H1 (cell line): Measurements from ENCODE around the gene VPS26B. TPM values are rescaled to one million over a fixed set of nuclear protein-coding genes. Genes with fewer than 3 reads are reported as not detected.

ENCODE experiments used
- CTCF ChIA-PET: fragments of 300-600 bp; sonication (Branson Sonifier 250); formaldehyde crosslinking; loops from one replicate; lab custom pipeline; 2021; ENCODE audit not compliant: partially characterized antibody; lab: Charles Lee
- POLR2A ChIA-PET: fragments of 300-600 bp; sonication (Branson Sonifier 250); formaldehyde crosslinking; loops from one replicate; lab custom pipeline; 2021; ENCODE audit warnings: inconsistent platforms; ENCODE audit not compliant: partially characterized antibody; lab: Charles Lee
- DNase-seq, 2 experiments: peaks; one replicate each; pipeline versions ENCODE4 v3.0.0 to v3.0.0-alpha.2; 2010 to 2022; ENCODE audit warnings: low spot score in 2 of 2, low read depth in 1 of 2, mixed read lengths in 1 of 2
- FAIRE-seq: peaks from 2 replicates; lab custom pipeline; 2011; peaks lifted over from hg19 to GRCh38; lab: Jason Lieb, UNC
- H2AFZ ChIP-seq: 2 replicates; pipeline ENCODE4 v1.8.1; 2012; ENCODE audit warnings: low read length, inconsistent platforms
- H2AK5ac ChIP-seq: 2 replicates; pipeline ENCODE4 v1.6.1; 2013; ENCODE audit warnings: low read depth, low read length
- H2BK120ac ChIP-seq: replicated peaks from 2 replicates; pipeline ENCODE3; 2013; ENCODE audit warnings: low read depth, low read length, inconsistent platforms
- H2BK12ac ChIP-seq: 2 replicates; pipeline ENCODE4 v1.6.1; 2013; ENCODE audit warnings: low read depth, low read length
- H2BK15ac ChIP-seq: 2 replicates; pipeline ENCODE4 v1.6.1; 2013; ENCODE audit warnings: low read length
- H2BK20ac ChIP-seq: 2 replicates; pipeline ENCODE4 v1.6.1; 2013; ENCODE audit warnings: low read length
- H2BK5ac ChIP-seq: 2 replicates; pipeline ENCODE4 v1.6.1; 2013; ENCODE audit warnings: low read depth, low read length
- H3K14ac ChIP-seq: 2 replicates; pipeline ENCODE4 v1.6.1; 2013; ENCODE audit warnings: inconsistent platforms; ENCODE audit not compliant: insufficient read length
- H3K18ac ChIP-seq: 2 replicates; pipeline ENCODE4 v1.6.1; 2013; ENCODE audit warnings: low read length; ENCODE audit errors: extremely low read depth
- H3K23ac ChIP-seq: 2 replicates; pipeline ENCODE4 v1.6.1; 2013; ENCODE audit warnings: inconsistent platforms; ENCODE audit not compliant: insufficient read length
- H3K23me2 ChIP-seq: 2 replicates; pipeline ENCODE4 v1.6.1; 2013; ENCODE audit warnings: low read depth, low read length
- H3K27ac ChIP-seq: 2 replicates; pipeline ENCODE4 v1.6.1; 2011; ENCODE audit warnings: low read depth, low read length, inconsistent platforms
- H3K27me3 ChIP-seq, 4 experiments: replicated peaks in 1 of 4; 1 replicate in 1 of 4; 2 replicates in 3 of 4; pipeline versions ENCODE4 v1.6.1 to v1.8.1; 2011 to 2013; ENCODE audit warnings: low read length in 3 of 4, mild to moderate bottlenecking in 3 of 4, inconsistent platforms in 2 of 4, mixed read lengths in 2 of 4, moderate library complexity in 1 of 4; ENCODE audit not compliant: control insufficient read depth in 3 of 4, insufficient read depth in 3 of 4; ENCODE audit errors: extremely low read depth in 1 of 4
- H3K36me3 ChIP-seq, 4 experiments: 2 replicates each; pipeline versions ENCODE4 v1.6.1 to v1.8.1; 2011 to 2013; ENCODE audit warnings: mild to moderate bottlenecking in 4 of 4, low read length in 3 of 4, moderate library complexity in 2 of 4, control low read depth in 1 of 4, inconsistent platforms in 1 of 4; ENCODE audit not compliant: insufficient read depth in 4 of 4, control insufficient read depth in 2 of 4
- H3K4ac ChIP-seq: replicated peaks from 2 replicates; pipeline ENCODE3; 2013; ENCODE audit warnings: low read length, low read depth, mixed read lengths, inconsistent platforms; ENCODE audit not compliant: insufficient read length
- H3K4me1 ChIP-seq, 4 experiments: replicated peaks in 1 of 4; 1 replicate in 1 of 4; 2 replicates in 3 of 4; pipeline versions ENCODE4 v1.6.1 to v1.8.1; 2011 to 2013; ENCODE audit warnings: low read length in 3 of 4, inconsistent platforms in 2 of 4, mixed read lengths in 1 of 4; ENCODE audit not compliant: insufficient read depth in 4 of 4, control insufficient read depth in 3 of 4
- H3K4me2 ChIP-seq, 2 experiments: 2 replicates each; pipeline versions ENCODE4 v1.6.1 to v1.8.1; 2011 to 2013; ENCODE audit warnings: low read depth in 2 of 2, low read length in 2 of 2, control low read depth in 1 of 2, inconsistent platforms in 1 of 2, mild to moderate bottlenecking in 1 of 2; ENCODE audit not compliant: insufficient read depth in 1 of 2
- H3K4me3 ChIP-seq, 4 experiments: fragments of 200-600, 300-600 bp in 1 of 4; sonication (generic), shearing (Covaris generic), sonication (Bioruptor Twin) in 1 of 4; 2 replicates each; pipeline versions ENCODE4 v1.5.1 to v1.8.1; 2011 to 2016; ENCODE audit warnings: low read length in 4 of 4, low read depth in 3 of 4, control low read depth in 2 of 4, inconsistent platforms in 2 of 4, mild to moderate bottlenecking in 2 of 4, mixed read lengths in 1 of 4, moderate library complexity in 1 of 4; ENCODE audit not compliant: insufficient read depth in 2 of 4; ENCODE audit errors: extremely low read depth in 1 of 4
- H3K56ac ChIP-seq: replicated peaks from 2 replicates; pipeline ENCODE3; 2013; ENCODE audit warnings: low read depth, mild to moderate bottlenecking, mixed read lengths, low read length, inconsistent platforms; ENCODE audit not compliant: insufficient read length
- H3K79me1 ChIP-seq: 2 replicates; pipeline ENCODE4 v1.6.1; 2013; ENCODE audit warnings: low read depth, low read length, control low read depth
- H3K79me2 ChIP-seq, 2 experiments: 2 replicates each; pipeline versions ENCODE4 v1.6.1 to v1.8.1; 2012 to 2013; ENCODE audit warnings: low read length in 2 of 2, mild to moderate bottlenecking in 2 of 2, inconsistent platforms in 1 of 2; ENCODE audit not compliant: insufficient read depth in 2 of 2, control insufficient read depth in 1 of 2
- H3K9ac ChIP-seq, 4 experiments: replicated peaks in 1 of 4; 1 replicate in 1 of 4; 2 replicates in 3 of 4; pipeline versions ENCODE4 v1.6.1 to v1.8.1; 2011 to 2013; ENCODE audit warnings: low read depth in 3 of 4, low read length in 3 of 4, control low read depth in 2 of 4, mild to moderate bottlenecking in 2 of 4, moderate library complexity in 2 of 4, inconsistent platforms in 1 of 4; ENCODE audit errors: extremely low read depth in 1 of 4
- H3K9me3 ChIP-seq, 2 experiments: 2 replicates each; pipeline versions ENCODE4 v1.6.1 to v1.8.1; 2012 to 2013; ENCODE audit warnings: mild to moderate bottlenecking in 2 of 2, moderate library complexity in 2 of 2, control low read depth in 1 of 2, inconsistent platforms in 1 of 2, low read depth in 1 of 2, low read length in 1 of 2, mixed read lengths in 1 of 2; ENCODE audit not compliant: insufficient read depth in 2 of 2
- H4K20me1 ChIP-seq, 2 experiments: replicated peaks in 1 of 2; 2 replicates each; pipeline versions ENCODE3 to v1.8.1; 2011 to 2013; ENCODE audit warnings: inconsistent platforms in 2 of 2, low read length in 2 of 2, mild to moderate bottlenecking in 1 of 2; ENCODE audit not compliant: insufficient read depth in 2 of 2, control insufficient read depth in 1 of 2
- H4K5ac ChIP-seq: 2 replicates; pipeline ENCODE4 v1.6.1; 2013; ENCODE audit warnings: low read length, low read depth, mixed read lengths, inconsistent platforms; ENCODE audit not compliant: insufficient read length
- H4K8ac ChIP-seq: 2 replicates; pipeline ENCODE4 v1.8.0; 2013; ENCODE audit warnings: mild to moderate bottlenecking, moderate library complexity, low read length, inconsistent platforms; ENCODE audit not compliant: insufficient read depth; ENCODE audit errors: extremely low read depth
- H4K91ac ChIP-seq: replicated peaks from 2 replicates; pipeline ENCODE3; 2013; ENCODE audit warnings: low read length, mixed read lengths, inconsistent platforms; ENCODE audit not compliant: insufficient read length
- ASH2L ChIP-seq: fragments of 200-600, 300-600 bp; sonication (generic); IDR thresholded peaks from one replicate; pipeline ENCODE4 v1.7.1; 2017; ENCODE audit warnings: low read length
- BCL11A ChIP-seq, 2 experiments: IDR thresholded peaks; one replicate each; pipeline ENCODE4 v1.6.1; 2011; ENCODE audit warnings: low read depth in 2 of 2, low read length in 2 of 2, mild to moderate bottlenecking in 2 of 2
- CBX5 ChIP-seq: fragments of 300-800, 300-1000 bp; sonication (generic); IDR thresholded peaks from 2 replicates; pipeline ENCODE4 v1.7.1; 2016; ENCODE audit warnings: antibody characterized with exemption, low read length, low read depth
- CEBPB ChIP-seq: IDR thresholded peaks from 2 replicates; pipeline ENCODE4 v1.6.1; 2012; ENCODE audit warnings: low read depth, low read length
- GABPA ChIP-seq: IDR thresholded peaks from 2 replicates; pipeline ENCODE4 v1.6.1; 2011; ENCODE audit warnings: mild to moderate bottlenecking, low read length, moderate library complexity, borderline replicate concordance; ENCODE audit not compliant: insufficient read depth
- JUN ChIP-seq: IDR thresholded peaks from 2 replicates; pipeline ENCODE4 v1.6.1; 2011; ENCODE audit warnings: low read depth, mild to moderate bottlenecking, improper control_type of control experiment, low read length
- NRF1 ChIP-seq: IDR thresholded peaks from 2 replicates; pipeline ENCODE4 v1.6.1; 2011; ENCODE audit warnings: mild to moderate bottlenecking, low read depth, low read length, improper control_type of control experiment
- SIN3A ChIP-seq, 2 experiments: IDR thresholded peaks in 1 of 2; conservative IDR thresholded peaks in 1 of 2; 2 replicates each; pipeline ENCODE4 v1.6.1; 2011 to 2012; ENCODE audit warnings: low read length in 2 of 2, improper control_type of control experiment in 1 of 2, low read depth in 1 of 2, mild to moderate bottlenecking in 1 of 2
- SIRT6 ChIP-seq: IDR thresholded peaks from one replicate; pipeline ENCODE4 v1.7.1; 2012; ENCODE audit warnings: low read length, inconsistent platforms
- SRF ChIP-seq: IDR thresholded peaks from 2 replicates; pipeline ENCODE4 v1.6.1; 2011; ENCODE audit warnings: mild to moderate bottlenecking, low read depth, low read length, moderate library complexity
- WGBS, 2 experiments: shearing (Covaris generic) in 1 of 2; methylation state at CpG; one replicate each; pipeline versions ENCODE4 v1.1.6 to v1.1.7; 2013 to 2015; ENCODE audit warnings: low lambda C conversion rate in 2 of 2, mixed read lengths in 2 of 2, inconsistent platforms in 1 of 2, low coverage in 1 of 2, missing lambda C conversion rate in 1 of 2; ENCODE audit not compliant: insufficient replicate concordance in 2 of 2, insufficient coverage in 1 of 2, insufficient read length in 1 of 2; ENCODE audit errors: extremely low coverage in 1 of 2, missing lambda C conversion rate in 1 of 2; 5-methylcytosine and 5-hydroxymethylcytosine counted together
- polyA plus RNA-seq, 7 experiments: library from polyadenylated mRNA; depleted of rRNA in 3 of 7; stranded (reverse) in 5 of 7; unstranded in 2 of 7; fragments of >200 nt in 5 of 7; fragments of 200-250 nt in 2 of 7; gene quantifications; 1 replicate in 5 of 7; 2 replicates in 1 of 7; 4 replicates in 1 of 7; pipeline versions ENCODE4 v1.2.1 to v1.2.3, GENCODE V29; 2011 to 2013; ENCODE audit warnings: missing spikeins in 2 of 7, mixed read lengths in 2 of 7
- total RNA-seq: library from RNA; stranded (reverse); fragmentation: NEBNext Ultra II Directional; extraction: Animal tissue kit (Norgen Biotek cat#: 25700); gene quantifications from 2 replicates; pipeline ENCODE4 v1.2.1, GENCODE V29; 2021
- TF ChIP-seq, protein P1 (sequence below): IDR thresholded peaks from 2 replicates; pipeline ENCODE4 v1.6.1; 2012; ENCODE audit warnings: low read length, inconsistent platforms

VPS26B gene
- total and polyA plus RNA-seq, 2 of the 8 experiments (the other 6 are each of a cell fraction or from before 2014, with no cell fraction given): 18.3 to 27.0 TPM

GRCh38 chr11:134176284-134176683 is 48.2 kb upstream of the VPS26B start:
- Histone ChIP-seq H2AK5ac (no peak overlapping the region), H3K4ac (no peak overlapping the region), H3K27ac (no peak overlapping the region), H2AFZ (no peak overlapping the region), H2BK15ac (no peak overlapping the region), H3K23ac (no peak overlapping the region), H3K23me2 (no peaks in the 10 kb centered on the region), H3K27me3 (no peaks in the 10 kb centered on the region), H4K8ac (no peak overlapping the region), H3K14ac (no peak overlapping the region), H4K91ac (no peak overlapping the region), H3K4me3 (no peak overlapping the region), H3K56ac (no peak overlapping the region), H3K79me2 (no peaks in the 10 kb centered on the region), H3K4me2 (no peak overlapping the region), H3K9me3 (peaks cover 13 to 25% of the 10 kb centered on the region in 2 experiments; a peak in 3 of 4 replicates), H3K36me3 (peaks cover 19 to 88% (median 65%) of the 10 kb centered on the region in 4 experiments), H2BK120ac (no peak overlapping the region), H2BK20ac (no peak overlapping the region), H3K18ac (no peak overlapping the region), H3K4me1 (no peaks in the 10 kb centered on the region), H3K9ac (no peak overlapping the region), H3K79me1 (no peaks in the 10 kb centered on the region), H4K20me1 (no peaks in the 10 kb centered on the region), H4K5ac (no peak overlapping the region), H2BK12ac (no peak overlapping the region), H2BK5ac (no peak overlapping the region; the same call in 1 of the 2 replicates)
- WGBS, 2 experiments: 94% methylated on average over 13 of the region's 13 CpGs; no CpG with 5 or more reads in 1 of the 2 experiments
- TF ChIP-seq CBX5 (no peak), SRF (no peak), CEBPB (no peak), ASH2L (no peak), BCL11A (IDR thresholded peaks at IDR 0.05; ENCODE audit: low read depth in 2 of 2, low read length in 2 of 2) (no peak), SIRT6 (no peak), GABPA (no peak), NRF1 (no peak), JUN (no peak), SIN3A (conservative IDR thresholded peaks at IDR 0.05 in 1 of 2, IDR thresholded peaks at IDR 0.05 in 1 of 2; ENCODE audit: low read depth in 1 of 2, low read length in 2 of 2) (no peak)
- TF ChIP-seq, protein P1, sequence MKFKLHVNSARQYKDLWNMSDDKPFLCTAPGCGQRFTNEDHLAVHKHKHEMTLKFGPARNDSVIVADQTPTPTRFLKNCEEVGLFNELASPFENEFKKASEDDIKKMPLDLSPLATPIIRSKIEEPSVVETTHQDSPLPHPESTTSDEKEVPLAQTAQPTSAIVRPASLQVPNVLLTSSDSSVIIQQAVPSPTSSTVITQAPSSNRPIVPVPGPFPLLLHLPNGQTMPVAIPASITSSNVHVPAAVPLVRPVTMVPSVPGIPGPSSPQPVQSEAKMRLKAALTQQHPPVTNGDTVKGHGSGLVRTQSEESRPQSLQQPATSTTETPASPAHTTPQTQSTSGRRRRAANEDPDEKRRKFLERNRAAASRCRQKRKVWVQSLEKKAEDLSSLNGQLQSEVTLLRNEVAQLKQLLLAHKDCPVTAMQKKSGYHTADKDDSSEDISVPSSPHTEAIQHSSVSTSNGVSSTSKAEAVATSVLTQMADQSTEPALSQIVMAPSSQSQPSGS: no peak
- POLR2A ChIA-PET: no interaction called here
- CTCF ChIA-PET: interaction anchor here (0.7 kb wide), 1 partner anchor 15 kb away, joined by 3 read pairs; no protein-coding TSS in a partner anchor
- DNase-seq (no peak), FAIRE-seq (no peak)
